UCSD-AML1 (cell line): ENCODE data around the gene ING2.

ENCODE experiments used
- DNase-seq: peaks from one replicate; lab custom pipeline; 2025; ENCODE audit not compliant: unreplicated experiment; lab: John Stamatoyannopoulos, UW

The ING2 gene

GRCh38 chr4:183499389-183499788, 5.5 kb upstream of the ING2 start:
- DNase-seq: no peak

- DNase-seq: no peak
Measured at GRCh38 chr4:183499801-183500200, 5.1 kb upstream of the ING2 start.

GRCh38 chr4:183503497-183504063, 1.3 kb upstream of the ING2 start:
- no peak for DNase-seq

- DNase-seq: peak; percentile 99
Measured at GRCh38 chr4:183504064-183504929, 561 bp upstream of the ING2 start.

GRCh38 chr4:183505611-183506388, 942 bp downstream of the ING2 start:
- peak; percentile 90 for DNase-seq

- no peak for DNase-seq
Measured at GRCh38 chr4:183506389-183506735, 1.5 kb downstream of the ING2 start.

GRCh38 chr4:183507925-183508696, 3.3 kb downstream of the ING2 start:
- DNase-seq: no peak

- DNase-seq: no peak
Measured at GRCh38 chr4:183508697-183509335, 4.0 kb downstream of the ING2 start.

- no peak for DNase-seq
Measured at GRCh38 chr4:183515411-183515810, 10.6 kb downstream of the ING2 start.

- DNase-seq: no peak
Measured at GRCh38 chr4:183517194-183517593, 12.3 kb downstream of the ING2 start.

- no peak for DNase-seq
Measured at GRCh38 chr4:183517781-183518180, 12.9 kb downstream of the ING2 start.

GRCh38 chr4:183522821-183523220, 18.0 kb downstream of the ING2 start:
- DNase-seq: no peak

GRCh38 chr4:183527326-183527725, 22.5 kb downstream of the ING2 start:
- DNase-seq: no peak

- DNase-seq: no peak
Measured at GRCh38 chr4:183532821-183533220, 28.0 kb downstream of the ING2 start.

GRCh38 chr4:183533698-183534097, 28.8 kb downstream of the ING2 start:
- no peak for DNase-seq

- no peak for DNase-seq
Measured at GRCh38 chr4:183540410-183541009, 35.7 kb downstream of the ING2 start.

GRCh38 chr4:183541010-183541751, 36.3 kb downstream of the ING2 start:
- no peak for DNase-seq

- DNase-seq: no peak
Measured at GRCh38 chr4:183541752-183542040, 36.8 kb downstream of the ING2 start.

- DNase-seq: no peak
Measured at GRCh38 chr4:183543435-183543834, 38.6 kb downstream of the ING2 start.

GRCh38 chr4:183544109-183544508, 39.3 kb downstream of the ING2 start:
- DNase-seq: no peak
